NCI-H1930 (cell line): ENCODE results near the gene DDX31.

Source experiments
- DNase-seq, 2 experiments: peaks; one replicate each; lab custom pipeline; 2025; lab: John Stamatoyannopoulos, UW

Gene DDX31

DNA sequence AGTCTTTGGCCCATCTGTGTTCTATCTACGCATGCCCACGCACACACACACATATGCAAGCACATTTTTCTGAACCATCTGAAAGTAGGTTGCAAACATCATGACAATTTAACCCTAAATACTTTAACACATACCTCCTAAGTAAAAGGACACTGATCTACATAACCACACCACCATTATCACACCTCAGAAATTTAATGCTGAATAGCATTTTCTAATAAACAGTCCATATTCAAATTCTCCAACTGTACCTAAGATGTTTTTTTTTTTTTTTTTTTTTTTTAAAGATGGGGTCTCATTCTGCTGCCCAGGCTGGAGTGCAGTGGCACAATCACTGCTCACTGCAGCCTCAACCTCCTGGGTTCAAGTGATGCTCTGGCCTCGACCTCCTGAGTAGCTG, 35.5 kb downstream of the DDX31 start:
- DNase-seq: no peak

DNA sequence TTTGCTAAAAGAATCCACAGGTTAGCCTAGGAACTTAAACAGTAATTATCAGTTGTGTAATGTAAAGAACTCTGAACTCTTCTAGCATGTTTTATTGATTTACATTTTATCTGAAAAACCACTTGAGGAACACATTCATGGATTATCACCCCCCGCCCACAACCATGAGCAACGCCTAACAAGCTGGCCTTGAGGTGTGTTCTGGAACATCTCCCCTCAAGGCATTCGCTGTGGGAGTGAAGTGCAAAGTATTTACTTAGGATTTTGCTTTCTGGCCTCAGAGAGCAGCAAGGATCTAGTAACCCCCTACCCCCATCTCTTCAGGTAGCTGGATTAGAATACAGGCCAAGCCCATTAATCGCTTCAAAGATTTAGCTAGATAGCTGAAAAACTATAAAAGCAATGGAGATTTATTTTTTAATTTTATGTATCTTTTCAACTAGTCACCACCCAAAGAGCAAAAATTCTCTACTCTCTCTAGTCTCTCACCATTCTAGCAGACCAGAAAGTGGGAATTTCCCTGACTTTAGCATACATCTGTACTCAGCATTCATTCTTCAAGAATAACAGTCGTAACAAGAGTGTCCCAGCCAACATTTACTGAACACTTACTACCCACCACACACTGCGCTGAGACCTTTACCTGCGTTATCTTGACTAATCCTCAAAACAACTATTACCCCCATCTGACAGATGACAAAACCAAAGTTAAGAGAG, 37.2 kb downstream of the DDX31 start:
- no peak for DNase-seq

DNA sequence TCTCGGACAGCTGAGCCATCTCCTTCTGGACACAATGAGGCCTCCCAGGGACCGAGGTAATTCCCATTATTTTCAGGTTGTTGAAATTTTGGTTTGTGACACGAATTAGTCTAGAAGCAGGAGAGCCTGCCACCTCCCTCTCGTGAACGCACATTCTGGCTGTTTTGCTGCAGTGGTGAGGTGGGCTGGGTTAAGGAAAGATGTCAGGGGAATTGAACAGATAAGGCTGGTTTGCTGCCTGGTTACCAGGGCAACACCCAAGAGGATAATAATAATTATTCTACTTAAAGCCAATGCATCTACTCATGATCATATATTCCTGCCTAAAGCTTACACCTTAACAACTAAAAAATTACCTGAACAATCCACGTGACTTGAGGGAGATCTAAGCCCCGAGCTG, 38.1 kb downstream of the DDX31 start:
- no peak for DNase-seq

DNA sequence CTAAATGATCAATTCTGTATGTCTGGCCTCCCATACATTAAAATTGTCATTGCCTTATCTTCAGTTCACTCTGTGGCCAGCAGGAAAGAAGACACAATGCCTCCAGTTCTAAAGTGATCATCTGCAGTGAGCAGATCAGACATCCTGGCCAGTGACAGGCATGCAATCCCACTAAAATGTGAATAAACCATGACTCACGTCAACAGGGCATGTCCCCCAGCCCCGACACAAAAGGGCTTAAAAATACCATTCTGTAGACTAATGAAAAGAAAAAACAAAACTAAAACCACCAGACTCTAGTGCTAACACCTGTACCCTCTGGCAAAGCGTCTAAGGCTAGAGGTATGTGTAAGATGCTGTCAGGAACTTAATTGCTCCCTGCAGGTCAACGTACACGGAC, 38.5 kb downstream of the DDX31 start:
- DNase-seq: no peak

DNA sequence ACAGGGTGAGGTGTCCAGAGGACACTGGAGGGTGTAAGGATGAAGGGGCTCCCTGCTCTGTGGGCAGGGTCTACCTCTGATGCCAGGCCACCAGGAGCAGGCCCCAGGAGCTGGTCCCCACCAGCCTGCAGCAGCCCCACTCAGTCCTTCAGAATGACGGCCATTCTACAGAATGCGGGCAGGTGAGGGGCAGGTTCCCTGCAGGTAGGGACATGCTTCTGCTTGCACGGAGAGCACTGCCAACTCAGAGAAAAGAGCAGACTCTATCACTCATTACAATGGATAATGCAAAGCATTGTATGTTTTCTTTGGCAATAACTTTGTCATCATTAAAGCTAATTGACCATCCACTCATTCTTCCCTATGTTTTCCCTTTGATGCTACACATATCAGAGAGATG, 39.0 kb downstream of the DDX31 start:
- no peak for DNase-seq

DNA sequence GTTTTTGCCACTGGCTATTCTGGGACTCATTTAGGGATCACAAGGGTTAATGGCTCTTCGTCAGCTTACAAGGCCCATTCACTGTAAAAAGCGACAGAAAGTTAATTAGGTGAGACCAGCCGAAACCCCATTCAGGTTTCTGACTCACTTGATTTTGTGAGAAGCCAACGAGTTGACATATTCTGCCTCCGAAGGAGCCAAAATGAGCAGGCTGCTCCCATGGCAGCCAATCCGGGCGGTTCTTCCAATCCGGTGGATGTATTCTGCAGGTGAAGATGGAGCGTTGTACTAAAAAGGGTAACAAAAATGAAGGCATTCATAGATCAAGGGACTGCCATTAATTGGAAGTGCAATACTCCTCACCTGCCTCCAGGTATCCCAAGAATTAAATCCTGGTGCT, 39.7 kb downstream of the DDX31 start:
- DNase-seq: no peak

DNA sequence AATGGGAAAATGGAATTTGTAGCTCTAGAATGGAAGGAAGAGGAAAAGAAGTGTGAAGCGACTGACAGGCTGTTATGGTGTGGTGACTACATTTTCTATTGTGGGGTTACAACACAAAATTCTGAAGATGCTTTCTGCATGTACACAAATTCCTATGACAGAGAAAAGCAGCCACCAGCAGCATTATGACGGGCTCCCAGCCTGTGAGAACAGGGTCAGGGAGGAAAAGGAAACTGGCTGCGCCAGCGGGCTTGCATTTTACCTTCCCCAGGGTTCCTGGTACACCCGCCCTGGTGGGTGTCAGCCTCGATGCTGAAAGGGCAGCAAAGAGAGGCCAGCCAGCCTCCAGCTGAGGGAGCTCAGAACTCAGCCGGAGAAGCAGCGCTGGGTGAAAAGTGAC, 41.0 kb downstream of the DDX31 start:
- DNase-seq: no peak

DNA sequence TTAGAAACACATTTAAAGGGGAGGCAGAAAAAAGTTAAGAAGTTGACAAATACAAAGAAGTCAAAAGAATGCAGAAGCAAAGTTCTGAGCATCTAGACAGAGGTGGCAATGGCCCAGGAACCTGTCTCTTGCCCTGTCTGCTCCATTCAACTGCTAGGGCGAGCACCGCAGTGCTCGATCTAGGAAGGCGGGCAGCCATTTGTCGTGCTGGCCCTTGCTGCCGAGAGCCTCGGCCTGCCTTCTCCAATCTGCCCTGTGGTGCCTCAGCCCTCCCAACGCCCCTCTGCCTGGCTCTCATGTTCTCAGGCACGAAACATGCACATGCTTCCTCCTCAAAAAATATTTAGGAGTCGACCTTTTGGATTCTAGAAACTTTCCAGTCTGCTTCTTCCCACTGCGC, 42.2 kb downstream of the DDX31 start:
- no peak for DNase-seq

DNA sequence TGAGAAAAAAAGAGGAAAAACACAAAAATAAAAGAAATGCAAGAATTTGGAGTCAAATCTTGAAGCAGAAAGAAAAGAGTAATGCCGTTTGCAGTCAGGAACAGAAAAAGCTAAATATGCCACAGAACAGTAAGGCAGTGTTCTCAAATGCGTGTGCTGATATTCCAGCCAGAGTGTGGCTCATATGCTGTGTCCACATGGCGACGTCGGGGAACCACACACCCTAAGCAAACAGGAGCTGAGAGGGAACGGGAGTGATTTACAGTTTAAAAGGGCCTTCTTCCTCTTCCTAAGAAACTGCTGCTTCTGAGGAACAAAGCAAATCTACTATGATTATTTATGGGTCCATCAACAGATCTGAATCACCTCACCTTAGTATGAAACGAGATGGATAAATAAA, 42.7 kb downstream of the DDX31 start:
- no peak for DNase-seq

DNA sequence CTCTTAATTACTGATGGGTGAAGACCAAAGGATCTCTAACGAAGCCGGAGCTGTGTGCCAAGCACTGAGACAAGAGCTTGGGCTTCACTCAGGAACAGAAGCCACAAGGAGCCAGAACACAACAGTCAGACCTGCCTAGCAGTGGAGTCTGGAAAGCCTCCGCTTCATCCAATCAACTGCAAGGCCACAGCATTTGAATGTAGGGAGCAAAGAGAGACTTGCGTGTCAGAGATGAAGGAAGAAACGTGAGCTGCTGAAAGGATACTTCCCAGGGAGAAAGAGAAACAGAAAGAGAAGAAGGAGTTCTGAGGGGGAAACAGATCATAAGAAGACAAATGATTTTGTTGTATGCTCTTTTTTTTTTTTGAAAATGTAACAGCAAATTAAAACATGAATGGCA, 43.5 kb downstream of the DDX31 start:
- DNase-seq: no peak

DNA sequence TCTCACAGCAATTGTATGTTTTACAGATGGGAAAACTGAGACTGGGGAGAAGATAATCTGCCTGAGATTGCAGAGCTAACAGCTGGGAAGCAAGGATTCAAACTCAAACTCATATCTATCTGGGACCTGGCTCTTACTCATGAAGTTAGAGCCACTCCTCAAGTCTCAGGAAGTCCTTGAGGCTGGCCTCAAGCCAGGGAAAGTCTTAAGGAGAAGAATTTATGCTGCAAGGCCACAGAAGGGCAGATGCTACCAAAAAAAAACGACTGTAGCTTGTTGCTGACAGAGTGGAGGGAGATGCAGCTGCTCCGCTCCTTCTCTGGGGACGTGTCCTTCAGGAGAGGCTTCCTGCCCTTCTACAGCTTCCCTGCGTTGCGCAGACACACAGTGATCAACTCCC, 47.6 kb downstream of the DDX31 start:
- DNase-seq: no peak

DNA sequence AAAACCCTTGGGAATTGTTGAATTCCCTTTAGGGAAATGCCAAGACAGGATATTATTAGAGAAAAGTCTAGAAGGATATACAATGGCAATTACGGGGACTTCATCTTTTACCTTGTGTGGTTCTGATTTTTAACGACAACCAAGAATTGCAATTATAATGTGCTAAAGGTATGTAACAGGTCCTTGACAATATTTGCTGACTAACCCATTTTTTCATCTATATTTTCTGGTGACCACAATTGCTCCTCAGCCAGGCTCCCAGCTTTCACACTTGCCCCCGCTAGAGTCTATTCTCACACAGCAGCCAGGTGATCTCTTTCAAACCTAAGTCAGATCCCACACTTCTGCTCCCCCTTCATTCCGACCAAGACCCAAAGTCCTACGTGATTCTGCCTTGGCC, 53.1 kb downstream of the DDX31 start:
- DNase-seq: no peak

DNA sequence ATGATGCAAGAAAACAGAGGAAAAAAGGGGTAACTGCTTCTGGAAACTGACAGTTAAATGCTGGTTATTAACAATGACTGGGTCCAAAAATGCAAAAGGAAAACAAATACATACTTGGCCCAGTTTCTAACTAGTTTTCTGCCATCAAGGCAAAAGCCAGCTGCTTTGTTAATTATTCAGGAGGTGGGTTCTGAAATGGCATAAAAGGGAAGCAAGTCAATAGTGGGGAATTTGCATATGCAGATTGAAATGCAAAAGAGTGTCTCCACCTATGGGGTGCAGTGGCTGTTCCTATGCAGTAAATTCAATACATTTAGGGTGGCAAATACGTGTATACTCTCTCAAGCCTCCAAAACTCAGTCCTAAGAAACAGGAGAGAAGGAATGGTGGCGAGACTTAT, 54.0 kb downstream of the DDX31 start:
- no peak for DNase-seq

DNA sequence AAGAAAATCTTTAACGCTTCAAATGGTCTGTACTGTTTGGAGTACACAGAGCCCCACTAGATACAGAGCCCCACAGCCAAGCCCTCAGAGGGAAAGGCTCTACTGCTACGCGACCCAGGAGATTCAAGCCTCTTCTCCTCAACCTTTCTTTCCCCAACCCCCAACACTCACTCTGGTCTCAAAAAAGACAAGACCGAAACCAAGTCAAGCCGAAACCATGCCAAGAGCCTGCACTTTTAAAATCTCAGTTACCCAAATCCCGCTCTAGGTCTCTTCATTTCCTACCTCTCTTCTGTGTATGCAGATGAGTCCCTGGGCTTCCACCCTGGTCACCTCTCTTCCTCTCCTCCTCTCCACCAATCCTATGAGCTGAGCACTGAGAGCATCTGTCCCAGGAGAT, 55.5 kb downstream of the DDX31 start:
- no peak for DNase-seq

DNA sequence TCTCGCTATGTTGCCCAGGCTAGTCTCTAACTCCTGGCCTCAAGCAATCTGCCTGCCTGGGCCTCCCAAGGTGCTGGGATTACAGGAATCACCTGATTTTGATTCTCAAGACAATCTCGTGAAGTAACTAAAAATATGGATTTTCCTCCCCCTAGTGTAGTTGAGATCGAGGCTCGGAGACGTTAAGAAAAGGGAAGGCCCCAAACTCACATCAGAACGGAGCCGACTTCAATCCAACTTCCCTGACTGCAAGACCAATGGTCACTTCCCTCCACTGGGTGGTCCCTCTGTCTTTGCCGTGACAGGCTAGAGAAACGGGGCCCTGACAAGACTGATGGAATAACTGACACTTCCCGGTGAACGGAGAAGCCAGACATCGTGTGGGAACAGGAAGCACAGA, 59.1 kb downstream of the DDX31 start:
- DNase-seq: no peak

DNA sequence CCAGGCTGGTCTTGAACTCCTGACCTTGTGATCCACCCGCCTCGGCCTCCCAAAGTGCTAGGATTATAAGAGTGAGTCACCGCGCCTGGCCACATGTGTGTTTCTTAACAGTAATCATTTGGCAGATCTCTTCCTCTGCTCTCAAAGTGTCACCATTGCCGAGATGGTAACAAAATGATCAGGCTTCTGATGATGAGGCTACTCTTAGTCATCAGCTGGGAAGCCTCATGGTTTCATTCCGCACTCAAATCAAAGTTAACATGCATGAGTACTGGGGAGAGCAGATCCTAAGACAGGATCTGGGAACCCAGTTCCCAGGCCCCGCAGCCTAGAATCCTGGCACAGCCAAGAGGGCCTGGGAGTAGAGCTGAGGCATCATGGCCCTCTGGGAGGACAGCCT, 60.0 kb downstream of the DDX31 start:
- DNase-seq: no peak

DNA sequence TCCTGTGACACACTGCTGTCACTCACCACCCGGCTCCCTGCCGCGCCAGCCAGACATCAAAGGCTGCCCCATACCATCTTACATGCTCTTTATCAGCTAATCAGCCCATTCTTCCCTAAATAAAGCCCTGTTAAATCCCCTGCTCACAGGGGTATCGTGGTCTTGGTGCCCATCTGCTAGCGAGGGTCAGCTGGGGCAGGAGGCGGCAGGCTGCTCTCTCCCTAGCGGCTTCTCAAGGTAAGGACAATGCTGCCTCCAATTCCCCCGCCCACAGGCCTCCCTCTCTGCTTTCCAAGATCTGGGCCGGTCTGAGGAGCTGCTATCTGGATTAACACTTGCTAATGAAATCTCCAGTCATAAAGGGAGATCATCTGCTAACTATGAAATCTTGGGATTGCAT, 60.6 kb downstream of the DDX31 start:
- no peak for DNase-seq

DNA sequence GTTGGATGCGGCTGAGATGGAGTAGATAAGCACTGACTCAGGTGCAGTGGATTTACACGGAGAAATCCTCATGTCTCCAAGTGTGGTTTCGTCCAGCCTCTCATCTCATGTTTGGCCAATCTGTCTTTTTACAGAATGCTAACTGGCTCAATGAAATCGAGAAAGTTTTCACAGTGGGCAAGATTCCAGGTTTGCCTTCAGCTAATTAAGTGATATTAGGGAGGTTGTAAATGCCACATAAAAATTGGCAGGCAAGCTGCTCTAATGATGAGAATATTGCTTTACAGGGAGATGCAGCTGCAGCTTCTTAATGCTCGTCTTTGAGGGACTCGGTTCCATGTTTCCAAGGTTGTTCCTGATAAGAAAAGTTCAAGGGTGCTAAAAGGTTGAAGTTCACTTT, 63.7 kb downstream of the DDX31 start:
- no peak for DNase-seq

DNA sequence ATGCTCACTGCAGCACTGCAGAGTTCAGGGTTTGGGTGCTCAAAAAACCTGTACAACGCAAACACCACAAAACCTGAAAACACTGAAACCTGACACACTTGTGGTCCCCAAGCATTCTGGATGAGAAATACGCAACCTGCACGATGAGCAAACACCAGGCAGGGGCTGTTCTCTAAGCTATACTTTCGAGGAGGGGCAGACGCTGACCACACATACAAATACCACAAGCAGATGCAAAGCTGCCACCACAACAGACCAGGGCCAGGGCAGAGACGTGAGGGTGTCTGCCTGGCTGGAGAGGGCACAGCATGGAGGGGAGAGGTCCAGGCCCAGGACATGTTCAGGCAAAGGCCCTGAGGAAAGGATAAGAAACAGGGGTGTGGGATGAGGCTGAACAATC, 64.4 kb downstream of the DDX31 start:
- DNase-seq: no peak

DNA sequence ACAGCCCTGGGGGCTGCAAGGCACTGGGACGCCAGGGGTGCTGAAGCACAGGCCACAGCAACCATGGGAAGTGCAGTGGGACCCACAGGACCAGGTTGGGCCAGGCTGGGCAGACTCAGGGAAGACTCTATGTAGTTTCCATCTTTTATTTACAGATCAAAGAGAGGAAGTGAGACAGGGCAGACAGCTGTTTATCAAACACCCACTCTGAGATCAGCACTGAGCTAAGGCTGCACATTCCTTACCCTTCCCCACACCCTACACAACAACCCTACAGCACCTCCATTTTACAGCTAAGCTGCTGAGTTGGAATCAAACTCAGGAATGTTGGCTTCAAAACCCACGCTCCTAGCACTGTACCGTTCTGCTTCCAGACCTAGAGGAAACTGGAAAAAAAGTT, 67.6 kb downstream of the DDX31 start:
- DNase-seq: no peak

DNA sequence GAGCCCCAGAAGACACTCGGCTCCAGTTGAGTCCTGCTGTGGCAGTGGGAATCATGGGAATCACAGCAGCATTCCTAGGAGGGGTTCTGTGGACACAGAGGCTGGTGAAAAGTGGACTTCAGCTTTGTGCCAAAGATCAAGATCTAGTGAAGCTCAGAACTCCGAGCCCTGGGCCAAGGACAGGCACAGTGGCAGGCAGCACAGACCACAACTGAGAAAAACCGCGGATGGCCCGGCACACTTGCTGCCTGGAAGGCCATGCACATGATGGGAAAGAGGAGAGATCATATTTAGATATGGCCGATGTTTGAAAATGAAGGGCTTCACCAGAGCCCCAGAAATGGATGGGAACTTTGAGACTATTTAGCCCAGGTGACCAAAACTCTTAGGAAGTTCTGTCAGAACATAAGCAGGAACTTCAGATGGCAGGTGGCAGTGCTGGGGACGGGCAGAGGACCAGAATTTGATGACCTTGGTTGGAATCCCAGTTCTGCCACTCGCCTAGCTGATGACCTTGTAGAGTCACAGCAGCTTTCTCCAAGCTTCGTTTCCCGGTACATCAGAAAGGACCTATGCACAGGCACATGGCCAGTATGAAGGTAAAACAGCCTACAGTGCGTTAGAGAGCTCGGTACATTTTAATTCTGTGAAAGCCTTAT, 69.3 kb downstream of the DDX31 start:
- DNase-seq: no peak

DNA sequence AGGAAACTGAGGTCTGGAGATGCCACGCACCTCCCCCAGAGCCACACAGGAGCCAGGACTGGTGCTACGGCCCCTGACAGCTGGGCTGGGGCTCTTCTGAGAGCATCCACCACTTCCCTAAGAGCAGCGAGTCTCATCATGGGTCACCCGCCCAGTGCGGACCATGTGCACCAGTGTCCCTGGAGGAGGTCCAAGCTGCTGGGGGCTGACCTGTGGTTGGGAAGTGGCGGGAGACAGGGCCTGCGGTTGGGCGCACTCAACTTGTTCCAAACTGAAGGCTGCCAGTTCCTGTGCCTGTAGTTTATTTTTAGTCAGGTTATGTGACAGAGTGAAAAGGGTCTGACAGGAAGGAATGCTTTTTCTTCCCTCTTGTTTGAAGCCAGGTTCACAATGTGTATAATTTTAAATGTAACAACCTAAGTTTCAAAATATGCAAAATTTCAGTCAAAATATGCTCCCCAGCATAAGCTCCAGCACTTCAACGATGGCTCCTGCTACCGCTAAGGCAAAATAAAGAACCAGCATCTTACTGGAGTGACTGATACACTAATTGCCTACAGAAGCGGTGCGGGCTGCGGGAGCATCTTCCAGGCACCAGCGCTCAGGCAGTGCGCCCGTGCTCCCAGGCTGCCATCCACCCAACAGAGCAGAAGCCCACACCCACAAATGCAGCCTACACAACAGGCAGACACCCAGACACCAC, 72.6 kb downstream of the DDX31 start:
- no peak for DNase-seq

DNA sequence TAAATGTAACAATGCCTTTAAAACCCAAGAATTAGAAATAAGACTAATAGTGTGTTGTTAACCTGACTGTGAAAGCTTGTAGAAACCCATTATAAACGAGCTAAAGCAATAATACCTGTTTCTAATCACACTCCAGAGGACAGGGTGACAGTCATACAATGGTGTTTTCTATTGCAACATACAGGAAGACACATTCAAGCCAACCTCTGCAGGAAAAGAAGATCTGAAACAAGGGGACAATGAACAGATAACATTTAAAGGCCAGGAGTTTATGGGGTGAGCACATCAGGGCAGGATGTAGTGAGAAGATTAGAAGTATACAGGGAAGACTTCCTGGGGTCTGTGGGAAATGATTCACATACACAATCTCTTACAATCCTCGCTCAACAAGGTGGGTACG, 73.6 kb downstream of the DDX31 start:
- DNase-seq: no peak

DNA sequence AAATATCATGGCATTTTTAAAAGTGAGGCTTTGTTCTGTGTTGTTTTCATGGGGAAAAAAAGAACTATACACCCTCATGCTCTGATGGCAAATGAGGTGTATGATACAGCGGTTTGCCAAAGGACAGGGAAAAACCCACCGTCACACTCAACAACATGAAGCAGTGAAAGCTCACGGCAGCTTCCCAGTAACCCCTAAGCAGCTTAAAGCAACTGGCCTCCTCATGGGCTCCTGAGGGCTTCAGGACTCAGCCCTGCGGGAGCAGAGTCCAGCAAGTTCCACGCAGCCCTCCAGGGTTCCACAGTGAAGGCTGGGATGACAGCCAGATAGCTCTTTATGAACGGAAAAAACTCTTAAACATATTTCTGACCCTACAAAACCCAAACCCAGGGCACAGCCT, 74.5 kb downstream of the DDX31 start:
- DNase-seq: no peak
